Measurements from ENCODE around the gene ITFG1.
"Not testable (repeated sequence)": the region's sequence is repeated elsewhere in the genome, so short reads cannot be mapped to it uniquely, and the experiment has no call there.

ITFG1 gene

DNA sequence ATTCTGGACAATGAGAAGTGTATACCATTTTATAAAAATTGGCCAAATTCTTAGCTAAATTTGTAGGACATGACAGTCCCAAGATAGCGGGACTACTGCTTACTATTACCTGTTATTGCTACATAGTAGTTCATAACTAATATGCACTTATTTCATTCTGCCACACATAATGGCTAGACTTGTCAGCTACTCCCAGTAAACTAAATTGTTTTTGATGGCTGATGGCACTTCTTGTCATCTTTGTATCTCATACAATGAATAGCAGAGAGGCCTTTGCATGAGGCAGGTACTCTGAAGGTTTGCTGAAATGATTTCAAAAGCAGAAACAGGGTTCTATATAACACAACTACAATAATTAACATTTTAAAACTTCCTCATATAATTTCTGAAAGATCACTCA is 44.0 kb downstream of the ITFG1 start:
- DNase-seq (ENCODE audit: low read depth), result no peak

DNA sequence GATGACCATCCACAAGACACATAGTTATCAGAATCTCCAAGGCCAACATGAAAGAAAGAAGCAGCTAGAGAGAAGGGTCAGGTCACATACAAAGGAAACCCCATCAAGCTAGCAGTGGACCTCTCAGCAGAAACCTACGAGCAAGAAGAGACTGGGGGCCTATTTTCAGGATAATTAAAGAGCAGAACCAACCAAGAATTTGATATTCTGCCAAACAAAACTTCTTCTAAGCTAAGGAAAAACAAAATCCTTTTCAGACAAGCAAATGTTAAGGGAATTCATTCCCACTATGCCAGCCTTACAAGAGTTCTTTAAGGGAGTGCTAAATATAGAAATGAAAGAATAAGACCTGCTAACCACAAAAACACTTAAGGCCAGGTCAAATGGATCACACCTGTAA is 47.8 kb downstream of the ITFG1 start:
- DNase-seq (ENCODE audit: low read depth), result no peak

DNA sequence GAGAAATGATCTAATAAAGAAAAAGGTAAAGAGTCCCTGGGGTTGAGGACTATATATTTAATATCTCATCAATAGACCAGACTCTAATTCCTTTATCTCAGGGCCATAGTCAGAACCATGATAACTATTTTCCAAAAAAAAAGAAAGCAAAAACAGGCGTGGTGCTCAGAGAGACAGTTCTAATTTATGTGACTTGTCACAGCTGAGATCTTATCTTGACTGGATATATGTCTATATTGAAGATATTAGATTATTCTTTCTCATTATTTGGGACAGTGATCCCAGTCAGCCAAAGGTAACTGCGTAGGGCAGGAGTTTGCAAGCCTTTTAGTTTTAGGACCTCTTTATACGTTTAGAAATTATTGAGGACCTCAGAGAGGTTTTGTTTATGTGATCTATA is 52.4 kb downstream of the ITFG1 start:
- DNase-seq (ENCODE audit: low read depth), result no peak

DNA sequence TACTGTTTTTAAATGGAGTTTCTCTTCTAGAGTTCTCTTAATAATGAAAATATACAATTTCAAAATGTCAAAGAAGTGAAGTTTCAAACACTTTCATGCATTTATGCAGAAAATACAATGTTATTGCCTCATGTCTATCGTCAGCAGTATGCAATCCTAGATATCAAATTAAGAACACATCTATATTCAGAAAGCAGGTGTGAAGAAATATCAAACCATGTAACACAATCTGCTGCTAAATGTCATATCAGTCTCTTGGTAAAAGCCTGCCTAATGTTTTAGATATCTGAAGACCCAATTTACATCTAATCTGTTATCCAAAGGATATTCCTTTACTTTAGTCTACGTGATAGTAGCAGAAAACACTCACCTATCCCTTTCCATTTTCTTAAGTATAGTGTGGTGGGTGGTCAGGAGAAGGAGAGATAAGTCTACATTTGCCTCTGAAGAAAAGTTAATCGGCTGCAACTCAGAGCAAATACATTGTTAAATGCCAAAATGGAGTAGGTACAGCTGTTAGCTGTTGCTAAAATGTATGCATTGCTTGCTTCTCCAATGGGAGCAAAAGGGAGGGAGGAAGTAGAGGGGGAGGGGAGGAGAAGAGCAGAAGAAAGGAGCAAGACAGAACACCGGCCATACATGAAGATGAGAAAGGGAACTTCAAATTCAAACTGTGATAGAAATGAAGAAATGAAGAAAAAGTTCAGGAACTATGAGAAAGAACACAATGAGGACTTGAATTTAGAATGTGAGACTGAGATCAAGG is 64.9 kb downstream of the ITFG1 start:
- no peak for DNase-seq (ENCODE audit: low read depth)

DNA sequence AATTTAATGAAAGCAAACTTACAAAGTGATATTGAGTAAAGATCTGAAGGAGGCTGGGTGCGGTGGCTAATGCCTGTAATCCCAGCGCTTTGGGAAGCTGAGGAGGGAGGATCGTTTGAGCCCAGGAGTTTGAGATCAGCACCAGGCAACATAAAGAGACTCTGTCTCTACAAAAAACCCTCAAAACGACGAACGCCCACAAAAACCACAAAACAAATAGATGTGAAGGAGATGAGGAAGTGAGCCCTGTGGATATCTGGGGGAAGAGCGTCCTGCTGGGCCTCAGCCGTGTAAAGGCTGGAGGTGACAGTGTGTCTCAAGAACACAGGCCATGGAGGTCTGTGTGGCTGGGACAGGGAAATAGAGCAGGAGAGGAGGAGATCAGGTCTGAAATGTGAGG is 68.8 kb downstream of the ITFG1 start:
- DNase-seq (ENCODE audit: low read depth), result no peak

DNA sequence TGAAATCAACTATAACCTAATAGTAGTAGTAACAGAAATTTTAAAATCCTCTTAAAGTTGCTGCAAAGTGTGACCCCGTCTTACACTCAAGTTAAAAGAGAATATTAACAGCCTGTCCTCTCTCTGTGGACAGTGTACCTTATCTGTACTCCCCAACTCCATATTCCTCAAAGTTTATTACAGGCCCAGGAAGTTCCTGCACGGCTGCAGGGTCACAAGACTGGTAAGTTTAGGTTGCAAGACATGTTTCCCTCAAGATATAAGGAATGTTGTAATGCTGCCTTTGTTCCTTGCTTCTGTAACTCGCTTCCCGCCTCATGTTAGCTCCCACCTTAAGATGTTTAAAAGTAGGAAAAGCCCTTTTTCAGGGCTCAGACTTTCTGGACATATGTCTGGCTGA is 72.2 kb downstream of the ITFG1 start:
- DNase-seq (ENCODE audit: low read depth), result no peak

DNA sequence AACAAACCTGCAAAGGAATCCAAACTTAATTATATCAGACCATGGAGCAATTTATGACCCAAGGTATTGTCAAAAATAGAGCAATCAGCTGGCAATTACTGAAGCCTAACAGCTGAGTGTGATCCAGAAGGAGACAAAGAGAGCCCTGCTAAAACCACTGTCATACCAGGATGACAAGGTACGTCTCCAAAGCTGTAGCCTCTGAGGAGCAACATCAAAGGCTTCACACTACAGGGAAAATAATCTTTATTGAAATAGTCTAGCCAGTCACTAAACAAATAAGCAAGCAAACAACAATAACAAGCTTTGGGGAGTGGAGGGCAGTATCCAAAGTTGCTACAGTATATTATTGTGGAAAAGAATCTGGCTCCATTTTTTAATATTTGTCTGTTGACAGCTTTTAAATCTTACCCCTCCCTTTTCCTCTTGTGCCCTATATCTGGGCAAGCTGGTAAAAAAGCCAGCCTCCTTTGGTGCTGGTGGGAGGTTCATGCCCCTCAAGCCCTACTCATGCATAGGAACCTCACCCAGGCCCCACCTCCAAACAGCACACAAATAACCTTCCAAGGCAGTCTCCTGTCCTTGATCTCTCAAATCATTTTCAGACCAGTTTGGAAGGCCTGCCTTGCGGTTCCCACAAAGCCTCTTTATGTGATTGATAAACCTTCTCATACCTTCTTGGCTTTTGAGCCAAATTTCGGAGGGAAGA is 73.7 kb downstream of the ITFG1 start:
- DNase-seq (ENCODE audit: low read depth), result no peak

DNA sequence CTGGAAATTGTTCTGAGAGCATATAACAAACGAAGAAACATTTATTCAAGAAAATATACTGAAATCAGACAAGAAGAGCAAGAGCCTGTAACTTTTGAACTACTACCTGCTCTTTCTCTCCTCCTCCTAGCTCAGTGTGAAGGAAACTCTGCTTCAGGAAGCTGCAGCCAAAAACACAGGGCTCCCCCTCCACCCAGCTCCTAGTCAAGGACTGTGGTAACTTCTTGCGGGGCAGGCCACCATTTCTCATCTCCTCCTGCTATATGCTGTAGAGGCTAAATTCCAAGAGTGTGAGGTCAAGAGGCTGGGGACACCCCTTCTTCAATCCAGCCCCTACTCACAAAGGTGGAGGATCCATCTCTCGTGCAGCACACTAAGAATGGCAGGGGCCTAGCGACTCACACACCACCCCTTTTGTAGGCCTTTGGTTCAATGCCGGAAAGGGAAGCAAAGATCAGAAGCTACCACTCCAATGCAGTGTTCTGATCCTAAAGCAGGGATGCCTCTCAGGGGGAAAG is 74.6 kb downstream of the ITFG1 start:
- DNase-seq (ENCODE audit: low read depth), result no peak

DNA sequence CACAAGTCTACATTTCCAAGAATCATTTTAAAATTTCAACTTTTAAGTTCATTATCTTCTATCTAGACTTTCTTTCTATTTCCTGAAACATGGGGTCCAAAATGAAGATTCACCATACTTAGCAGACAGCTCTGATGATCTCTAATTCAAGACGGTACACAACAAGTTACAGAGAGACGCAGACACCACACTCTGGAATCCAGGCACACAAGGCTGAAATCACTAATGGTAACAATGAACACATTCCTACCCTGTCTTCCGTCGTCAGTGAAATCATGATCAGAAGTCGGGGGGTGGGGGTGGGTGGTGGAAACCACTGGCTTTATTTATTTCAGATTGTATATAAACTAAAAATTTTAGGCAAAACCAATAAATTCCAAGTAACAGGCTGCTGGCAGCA is 78.5 kb downstream of the ITFG1 start:
- no peak for DNase-seq (ENCODE audit: low read depth)

DNA sequence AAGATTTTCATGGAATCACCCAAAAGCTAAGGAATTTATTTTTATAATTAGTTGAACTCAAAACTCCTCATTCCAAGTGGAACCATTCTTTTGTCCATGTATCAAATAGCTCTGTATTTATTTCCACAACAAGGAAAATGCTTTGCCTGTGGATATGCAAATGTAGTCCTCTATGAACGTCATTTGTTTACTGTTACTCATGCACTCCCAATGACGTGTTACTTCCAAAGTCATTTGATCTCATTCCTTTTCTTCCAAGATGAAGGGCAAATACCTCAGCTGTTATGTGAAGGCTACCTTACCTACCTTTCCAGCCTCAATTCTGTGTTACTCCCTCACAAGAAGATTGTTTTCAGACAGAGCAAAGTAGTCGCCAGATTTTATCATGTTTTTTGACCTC is 83.7 kb downstream of the ITFG1 start:
- DNase-seq (ENCODE audit: low read depth), result no peak

DNA sequence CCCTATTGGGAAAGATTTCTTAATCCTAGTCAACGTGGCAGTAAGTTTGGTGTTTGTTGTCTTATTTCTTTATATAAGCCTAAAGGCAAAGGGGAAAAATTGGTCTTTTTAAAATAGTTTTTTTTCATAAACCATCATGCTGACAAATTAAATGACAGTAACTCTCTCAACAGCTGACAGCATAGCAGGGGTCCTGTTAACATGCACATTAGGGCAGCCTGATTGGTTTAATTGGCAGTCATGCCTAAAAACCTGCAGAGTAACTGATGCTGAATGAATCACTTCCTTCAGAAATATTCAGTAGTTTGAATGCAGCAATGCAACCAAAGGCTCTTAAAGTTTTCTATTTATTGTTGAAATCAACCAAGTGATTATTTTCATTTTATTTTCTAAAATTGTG is 85.4 kb downstream of the ITFG1 start:
- no peak for DNase-seq (ENCODE audit: low read depth)

DNA sequence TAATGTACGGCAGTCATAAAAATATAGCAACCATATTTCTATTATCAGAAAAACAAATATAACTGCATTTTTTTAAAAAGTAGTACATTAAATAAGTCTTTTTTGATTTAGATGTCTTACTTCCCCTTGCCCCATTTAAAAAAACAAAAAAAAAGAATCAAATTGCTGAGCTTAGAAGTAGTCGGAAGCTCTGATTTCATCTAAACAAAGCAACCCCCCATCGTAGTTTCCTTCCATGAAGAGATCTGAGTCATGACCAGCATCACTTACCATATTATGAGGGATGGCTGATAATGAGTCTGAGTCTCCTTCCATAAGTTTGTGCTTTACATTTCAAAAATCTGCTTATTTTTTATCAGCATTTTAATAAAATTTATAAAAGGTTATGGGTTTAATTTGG is 86.2 kb downstream of the ITFG1 start:
- no peak for DNase-seq (ENCODE audit: low read depth)

DNA sequence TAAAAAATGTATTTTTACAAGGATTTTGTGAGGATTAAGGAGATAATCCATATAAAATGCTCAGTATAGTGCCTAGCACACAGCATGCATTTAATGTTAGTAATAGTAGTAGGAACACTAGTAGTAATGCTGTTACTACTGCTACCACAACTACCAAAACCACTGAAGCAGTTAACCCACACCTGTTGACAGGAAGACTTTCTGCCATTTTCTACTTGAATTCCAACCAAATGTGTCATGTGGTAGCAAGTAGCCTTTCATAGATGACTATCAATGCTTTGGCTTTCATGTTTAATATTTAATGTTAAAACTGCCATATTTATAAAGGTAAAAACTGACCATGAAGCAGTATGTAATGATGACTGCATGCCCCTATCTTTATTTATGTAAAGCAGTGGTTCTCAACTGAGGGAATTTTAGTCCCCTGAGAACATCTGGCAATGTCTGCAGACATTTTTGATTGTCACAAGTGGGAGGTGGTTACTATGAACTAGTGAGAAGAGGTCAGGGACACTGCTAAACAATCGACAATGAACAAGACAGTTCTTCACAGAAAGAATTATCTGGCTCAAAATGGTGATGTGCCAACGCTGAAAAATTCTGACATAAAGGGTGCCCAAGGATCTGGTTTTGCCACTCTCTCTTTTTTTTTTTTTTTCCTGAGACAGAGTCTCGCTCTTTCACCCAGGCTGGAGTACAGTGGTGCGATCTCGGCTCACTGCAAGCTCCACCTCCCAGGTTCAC is 89.4 kb downstream of the ITFG1 start:
- no peak for DNase-seq (ENCODE audit: low read depth)

DNA sequence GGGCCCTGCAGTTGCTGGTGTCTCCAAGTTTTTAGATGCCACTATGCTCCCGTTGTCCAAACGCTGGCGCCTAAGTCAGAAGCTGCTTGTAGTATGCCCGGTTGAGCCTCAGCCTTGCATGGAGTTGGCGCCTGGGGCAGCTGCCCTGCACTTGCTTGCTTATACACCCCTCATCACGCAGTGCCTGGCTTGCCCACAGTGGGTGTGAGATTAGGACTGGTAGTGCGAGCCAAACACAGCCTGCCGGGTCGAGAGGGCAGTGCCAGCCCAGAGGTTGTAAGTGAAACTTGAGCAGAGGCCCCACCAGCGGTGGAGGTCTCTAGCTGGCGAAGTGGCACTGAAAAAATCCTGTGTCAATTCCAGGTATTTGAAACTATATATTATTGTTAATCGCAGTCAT is 90.3 kb downstream of the ITFG1 start:
- DNase-seq (ENCODE audit: low read depth), result no peak

DNA sequence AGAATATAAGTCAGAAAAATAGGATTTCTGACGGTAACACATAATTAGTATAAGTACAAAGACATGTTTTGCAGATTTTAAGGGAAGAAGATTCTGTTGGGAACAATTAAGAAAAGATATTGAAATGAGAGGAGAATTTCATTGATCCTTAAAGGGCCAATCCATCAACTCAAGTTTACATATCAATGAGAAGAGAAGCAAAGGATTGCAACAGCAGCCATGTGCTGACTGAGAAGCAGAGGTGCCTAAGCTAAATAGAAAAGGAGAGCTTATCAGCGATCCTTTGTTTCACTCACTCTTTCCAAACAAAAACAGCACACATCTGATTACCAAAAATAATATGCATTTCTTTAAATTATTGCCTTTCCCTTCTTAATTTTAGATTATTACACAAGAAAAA is 94.6 kb downstream of the ITFG1 start:
- DNase-seq (ENCODE audit: low read depth), result no peak

DNA sequence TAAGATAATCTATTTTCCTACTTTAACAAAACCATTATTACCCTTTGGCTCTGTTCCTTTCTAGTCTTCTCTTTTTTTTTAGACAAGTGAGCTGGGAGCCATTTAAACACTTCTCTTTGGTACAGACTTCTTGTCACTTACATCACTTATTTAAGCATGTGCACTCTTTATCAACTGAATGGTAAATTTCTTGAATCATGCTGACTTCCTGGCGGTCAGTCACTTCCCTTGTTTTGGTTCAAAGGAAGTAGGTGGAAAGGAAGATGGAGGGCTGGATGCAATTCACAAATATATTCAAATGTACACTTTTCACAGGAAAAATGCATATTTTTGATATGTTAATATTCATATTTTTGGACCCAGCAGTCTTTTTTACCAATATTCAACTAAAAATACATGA is 97.1 kb downstream of the ITFG1 start:
- DNase-seq (ENCODE audit: low read depth), result no peak

DNA sequence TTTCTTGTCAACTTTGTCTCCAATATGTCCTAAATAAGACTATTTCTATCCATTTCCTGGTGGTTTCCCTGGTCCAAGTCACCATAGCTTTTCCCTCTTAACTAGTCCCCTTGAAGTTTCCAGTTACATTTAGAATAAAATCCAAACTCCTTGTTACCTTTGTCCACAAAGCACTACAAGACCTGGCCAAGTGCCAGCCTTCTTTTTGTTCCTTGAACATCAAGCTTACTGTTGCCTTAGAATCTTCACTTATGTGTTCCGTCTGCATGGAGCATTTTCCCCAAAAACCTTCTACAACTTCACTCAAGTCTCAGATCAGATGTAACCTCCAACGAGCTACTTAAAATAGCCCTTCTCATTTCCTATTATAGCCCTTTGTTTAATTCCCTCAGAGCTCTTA is 101.4 kb downstream of the ITFG1 start:
- no peak for DNase-seq (ENCODE audit: low read depth)

DNA sequence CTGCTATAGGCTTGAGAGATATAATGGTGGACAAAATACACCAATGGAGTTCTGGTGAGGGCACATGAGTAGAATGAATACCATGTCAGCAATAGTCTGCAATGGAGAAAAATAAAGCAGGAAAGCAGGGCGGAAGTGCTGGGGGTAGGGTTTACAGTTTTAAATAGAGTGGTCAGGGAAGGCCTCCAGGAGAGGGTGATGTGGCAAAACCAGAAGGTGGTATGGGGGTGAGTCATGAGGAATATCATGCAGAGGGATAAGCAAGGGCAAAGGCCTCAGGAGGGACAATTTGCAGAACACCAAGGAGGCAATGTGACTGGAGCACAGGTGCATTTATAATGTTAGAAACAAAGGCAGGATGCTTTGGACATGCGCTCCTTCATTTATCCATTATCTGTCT is 102.0 kb downstream of the ITFG1 start:
- DNase-seq (ENCODE audit: low read depth), result no peak

DNA sequence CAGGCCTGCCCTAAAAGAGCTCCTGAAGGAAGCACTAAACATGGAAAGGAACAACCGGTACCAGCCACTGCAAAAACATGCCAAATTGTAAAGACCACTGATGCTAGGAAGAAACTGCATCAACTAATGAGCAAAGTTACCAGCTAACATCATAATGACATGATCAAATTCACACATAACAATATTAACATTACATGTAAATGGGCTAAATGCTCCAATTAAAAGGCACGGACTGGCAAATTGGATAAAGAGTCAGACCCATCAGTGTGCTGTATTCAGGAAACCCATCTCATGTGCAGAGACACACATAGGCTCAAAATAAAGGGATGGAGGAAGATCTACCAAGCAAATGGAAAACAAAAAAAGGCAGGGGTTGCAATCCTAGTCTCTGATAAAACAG is 111.8 kb downstream of the ITFG1 start:
- DNase-seq (ENCODE audit: low read depth), result not testable (repeated sequence)

DNA sequence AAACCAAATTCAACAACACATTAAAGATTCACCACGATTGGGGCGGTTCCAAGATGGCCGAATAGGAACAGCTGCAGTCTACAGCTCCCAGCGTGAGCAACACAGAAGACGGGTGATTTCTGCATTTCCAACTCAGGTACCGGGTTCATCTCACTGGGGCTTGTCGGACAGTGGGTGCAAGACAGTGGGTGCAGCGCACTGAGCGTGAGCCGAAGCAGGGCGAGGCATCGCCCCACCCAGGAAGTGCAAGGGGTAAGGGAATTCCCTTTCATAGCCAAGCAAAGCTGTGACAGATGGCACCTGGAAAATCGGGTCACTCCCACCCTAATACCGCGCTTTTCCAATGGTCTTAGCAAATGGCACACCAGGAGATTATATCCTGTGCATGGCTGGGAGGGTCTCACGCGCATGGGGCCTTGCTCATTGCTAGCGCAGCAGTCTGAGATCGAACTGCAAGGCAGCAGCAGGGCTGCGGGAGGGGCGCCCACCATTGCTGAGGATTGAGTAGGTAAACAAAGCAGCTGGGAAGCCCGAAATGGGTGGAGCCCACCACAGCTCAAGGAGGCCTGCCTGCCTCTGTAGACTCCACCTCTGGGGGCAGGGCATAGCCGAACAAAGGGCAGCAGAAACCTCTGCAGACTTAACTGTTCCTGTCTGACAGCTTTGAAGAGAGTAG is 113.7 kb downstream of the ITFG1 start:
- not testable (repeated sequence) for DNase-seq (ENCODE audit: low read depth)

DNA sequence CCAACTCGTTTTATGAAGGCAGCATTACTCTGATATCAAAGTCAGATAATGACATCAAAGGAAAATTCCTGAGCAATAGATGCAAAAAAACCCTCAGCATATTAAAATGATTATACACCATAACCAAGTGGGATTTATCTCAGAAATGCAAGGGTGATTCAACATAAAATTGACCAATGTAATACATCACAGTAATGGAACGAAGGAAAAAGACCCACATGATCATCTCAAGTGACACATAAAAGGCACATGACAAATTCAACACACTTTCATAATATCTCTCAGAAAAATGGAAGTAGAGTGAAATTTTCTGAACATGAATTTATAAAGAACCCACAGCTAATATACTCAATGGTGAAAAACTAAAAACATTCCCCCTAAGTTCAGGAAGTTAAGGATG is 118.8 kb downstream of the ITFG1 start:
- DNase-seq (ENCODE audit: low read depth), result no peak

DNA sequence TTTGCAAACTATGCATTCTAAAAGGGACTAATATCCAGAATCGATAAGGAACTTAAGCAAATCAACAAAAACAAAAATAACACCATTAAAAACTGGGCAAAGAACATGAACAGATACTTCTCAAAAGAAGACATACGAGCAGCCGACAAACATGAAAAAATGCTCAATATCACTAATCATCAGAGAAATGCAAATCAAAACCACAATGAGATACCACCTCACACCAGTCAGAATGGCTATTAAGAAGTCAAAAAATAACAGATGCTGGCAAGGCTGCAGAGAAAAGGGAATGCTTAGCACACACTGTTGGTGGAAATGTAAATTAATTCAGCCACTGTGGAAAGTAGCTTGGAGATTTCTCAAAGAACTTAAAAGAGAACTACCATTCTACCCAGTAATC is 130.3 kb downstream of the ITFG1 start:
- not testable (repeated sequence) for DNase-seq (ENCODE audit: low read depth)
